Brain pericyte (primary cell): ENCODE results near the gene GAK.
"Not testable (repeated sequence)": the region's sequence is repeated elsewhere in the genome, so short reads cannot be mapped to it uniquely, and the experiment has no call there.

Source experiments
- DNase-seq: peaks from one replicate; pipeline ENCODE4 v3.0.0-alpha.2; 2012; ENCODE audit warnings: low read depth, low spot score

GAK gene

GRCh38 chr4:926538-926937 lies 5.6 kb downstream of the GAK start:
- no peak for DNase-seq

- DNase-seq: no peak
These were observed 6.2 kb downstream of the GAK start for GRCh38 chr4:925771-926500.

GRCh38 chr4:925171-925570 lies 6.9 kb downstream of the GAK start:
- no peak for DNase-seq

- no peak for DNase-seq
These were observed 7.7 kb downstream of the GAK start for GRCh38 chr4:924107-925096.

- DNase-seq: no peak
These were observed 10.2 kb downstream of the GAK start for GRCh38 chr4:921830-922331.

GRCh38 chr4:919004-919680 lies 13.0 kb downstream of the GAK start:
- not testable (repeated sequence) for DNase-seq

- DNase-seq: not testable (repeated sequence)
These were observed 13.5 kb downstream of the GAK start for GRCh38 chr4:918591-918990.

GRCh38 chr4:917992-918391 lies 14.1 kb downstream of the GAK start:
- no peak for DNase-seq

- no peak for DNase-seq
These were observed 14.7 kb downstream of the GAK start for GRCh38 chr4:917466-917865.

GRCh38 chr4:915595-915994 lies 16.5 kb downstream of the GAK start:
- DNase-seq: no peak

- no peak for DNase-seq
These were observed 17.1 kb downstream of the GAK start for GRCh38 chr4:915041-915474.

- DNase-seq: no peak
These were observed 17.6 kb downstream of the GAK start for GRCh38 chr4:914531-914930.

- DNase-seq: no peak
These were observed 18.9 kb downstream of the GAK start for GRCh38 chr4:913280-913618.

GRCh38 chr4:912548-913279 lies 19.4 kb downstream of the GAK start:
- DNase-seq: no peak

- no peak for DNase-seq
These were observed 20.1 kb downstream of the GAK start for GRCh38 chr4:911871-912490.

- DNase-seq: no peak
These were observed 20.8 kb downstream of the GAK start for GRCh38 chr4:911221-911751.

- no peak for DNase-seq
These were observed 21.6 kb downstream of the GAK start for GRCh38 chr4:910366-911091.

GRCh38 chr4:909821-910220 lies 22.3 kb downstream of the GAK start:
- no peak for DNase-seq

GRCh38 chr4:909131-909571 lies 23.0 kb downstream of the GAK start:
- no peak for DNase-seq
